GOT3 (cell line): ENCODE results near the gene PLEKHA5.
"Not testable (repeated sequence)": the region's sequence is repeated elsewhere in the genome, so short reads cannot be mapped to it uniquely, and the experiment has no call there.

ENCODE experiments used
- DNase-seq: peaks from one replicate; lab custom pipeline; 2025; ENCODE audit warnings: mixed read lengths; lab: John Stamatoyannopoulos, UW

Gene PLEKHA5

DNA sequence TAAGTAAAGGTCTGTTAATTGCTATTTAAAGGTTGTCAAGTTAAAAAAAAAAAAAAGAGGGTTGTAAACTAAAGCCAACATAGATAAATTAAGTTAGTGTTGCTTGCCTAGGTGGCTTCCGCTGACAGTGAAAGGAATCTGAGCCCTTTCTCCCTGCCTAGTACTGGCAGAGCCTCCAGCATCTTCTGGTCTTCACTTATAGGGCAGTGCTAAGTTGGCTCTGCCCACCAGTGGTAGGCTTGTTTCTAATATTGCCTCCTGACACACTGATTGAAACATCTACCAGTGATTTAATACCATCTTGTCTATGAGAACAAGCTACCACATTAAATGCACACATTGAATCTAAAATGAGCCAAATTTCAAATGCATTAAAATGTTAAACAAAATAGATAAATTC lies 39.7 kb downstream of the PLEKHA5 start:
- no peak for DNase-seq

DNA sequence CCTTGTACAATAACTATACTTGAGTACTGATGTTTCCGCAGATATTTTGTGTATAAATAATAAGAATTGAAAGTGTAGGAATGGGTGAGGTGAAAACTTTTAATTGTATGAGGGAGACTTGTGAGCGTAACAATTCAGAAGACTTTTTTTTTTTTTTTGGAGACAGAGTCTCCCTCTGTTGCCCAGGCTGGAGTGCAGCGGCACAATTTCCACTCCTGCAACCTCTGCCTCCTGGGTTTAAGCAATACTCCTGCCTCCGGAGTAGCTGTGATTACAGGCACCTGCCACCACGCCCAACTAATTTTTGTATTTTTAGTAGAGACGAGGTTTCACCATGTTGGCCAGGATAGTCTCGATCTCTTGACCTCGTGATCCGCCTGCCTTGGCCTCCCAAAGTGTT lies 40.8 kb downstream of the PLEKHA5 start:
- DNase-seq, result not testable (repeated sequence)

DNA sequence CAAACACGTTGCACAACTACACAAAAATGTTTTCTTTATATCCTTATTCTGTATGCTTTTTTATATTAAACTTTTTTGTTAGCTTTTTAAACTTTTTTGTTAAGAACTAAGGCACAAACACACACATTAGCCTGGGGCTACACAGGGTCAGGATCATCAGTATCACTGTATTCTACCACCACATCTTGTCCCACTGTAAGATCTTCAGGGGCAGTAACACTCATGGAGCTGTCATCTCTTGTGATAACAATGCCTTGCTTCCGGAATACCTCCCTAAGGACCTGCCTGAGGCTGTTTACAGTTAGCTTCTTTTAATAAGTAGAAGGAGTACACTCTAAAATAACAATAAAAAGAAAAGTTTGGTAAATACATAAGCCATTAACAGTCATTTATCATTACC lies 42.2 kb downstream of the PLEKHA5 start:
- DNase-seq, result no peak

DNA sequence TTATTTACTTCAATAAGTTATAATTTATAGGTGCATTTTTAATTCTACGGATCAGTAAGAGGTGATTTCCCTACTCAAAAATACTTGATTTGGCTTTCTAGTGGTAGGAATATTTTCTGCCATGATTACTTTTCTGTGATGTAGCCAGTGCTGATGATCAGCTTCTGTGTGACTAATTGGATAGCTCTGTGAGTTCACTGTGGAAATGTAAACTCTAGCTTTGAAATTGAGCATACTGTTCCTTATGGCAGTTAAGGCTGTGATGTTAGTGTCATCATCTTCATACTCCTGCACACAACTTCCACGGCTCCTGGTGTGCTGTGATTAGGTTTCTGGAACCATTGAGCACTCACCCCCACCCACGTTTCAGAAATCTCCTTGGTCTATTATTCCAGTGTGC lies 48.2 kb downstream of the PLEKHA5 start:
- DNase-seq, result no peak

DNA sequence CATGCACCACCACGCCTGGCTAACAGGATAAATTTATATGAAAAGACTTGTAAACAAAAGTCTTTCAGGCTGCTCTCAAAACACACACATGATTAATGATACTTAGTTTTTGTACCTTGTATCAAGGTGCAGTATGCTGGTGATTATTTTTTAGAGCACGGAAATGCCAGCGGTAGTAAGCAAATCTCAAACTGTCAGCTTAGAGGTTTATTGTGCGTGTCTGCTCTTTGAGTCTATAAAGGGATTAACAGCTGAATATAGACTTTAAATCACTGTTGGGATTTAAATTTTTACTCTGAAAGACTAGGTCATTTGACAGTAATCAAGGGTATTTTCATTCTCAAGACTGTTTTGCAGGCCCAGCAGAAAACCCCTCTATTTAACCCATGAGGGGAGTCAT lies 50.5 kb downstream of the PLEKHA5 start:
- no peak for DNase-seq

DNA sequence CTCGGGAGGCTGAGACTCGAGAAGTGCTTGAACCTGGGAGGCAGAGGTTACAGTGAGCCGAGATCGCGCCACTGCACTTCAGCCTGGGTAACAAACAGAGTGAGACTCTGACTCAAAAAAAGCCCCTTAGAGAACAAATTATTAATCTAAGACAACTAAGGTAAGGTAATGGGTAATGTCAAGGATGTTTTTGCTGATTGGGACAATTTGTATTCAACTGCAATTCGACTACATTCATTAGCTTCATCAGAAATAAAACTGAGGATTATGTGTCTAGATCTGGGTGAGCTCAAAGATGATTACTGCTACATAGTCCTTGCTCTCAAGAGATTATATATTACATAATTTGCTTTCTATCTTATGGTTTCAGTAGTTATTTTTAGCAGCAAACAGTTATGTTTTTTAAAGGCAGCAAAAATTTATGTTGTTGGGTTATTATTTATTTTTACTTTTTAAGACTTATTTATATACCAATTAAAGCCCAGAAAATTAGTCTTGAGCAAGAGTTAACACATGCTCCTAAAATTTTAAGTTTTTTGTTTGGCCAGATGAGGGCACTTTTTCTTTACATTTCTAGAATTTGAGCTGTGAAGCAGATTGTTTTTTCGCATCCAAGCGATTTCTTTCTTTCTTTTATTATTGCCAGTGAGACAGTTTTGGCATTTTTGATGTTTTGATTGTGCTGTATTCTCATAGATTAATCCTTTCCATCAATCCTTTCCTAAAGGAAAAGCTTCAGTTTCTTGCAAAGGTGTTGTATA lies 52.3 kb downstream of the PLEKHA5 start:
- DNase-seq, result no peak

DNA sequence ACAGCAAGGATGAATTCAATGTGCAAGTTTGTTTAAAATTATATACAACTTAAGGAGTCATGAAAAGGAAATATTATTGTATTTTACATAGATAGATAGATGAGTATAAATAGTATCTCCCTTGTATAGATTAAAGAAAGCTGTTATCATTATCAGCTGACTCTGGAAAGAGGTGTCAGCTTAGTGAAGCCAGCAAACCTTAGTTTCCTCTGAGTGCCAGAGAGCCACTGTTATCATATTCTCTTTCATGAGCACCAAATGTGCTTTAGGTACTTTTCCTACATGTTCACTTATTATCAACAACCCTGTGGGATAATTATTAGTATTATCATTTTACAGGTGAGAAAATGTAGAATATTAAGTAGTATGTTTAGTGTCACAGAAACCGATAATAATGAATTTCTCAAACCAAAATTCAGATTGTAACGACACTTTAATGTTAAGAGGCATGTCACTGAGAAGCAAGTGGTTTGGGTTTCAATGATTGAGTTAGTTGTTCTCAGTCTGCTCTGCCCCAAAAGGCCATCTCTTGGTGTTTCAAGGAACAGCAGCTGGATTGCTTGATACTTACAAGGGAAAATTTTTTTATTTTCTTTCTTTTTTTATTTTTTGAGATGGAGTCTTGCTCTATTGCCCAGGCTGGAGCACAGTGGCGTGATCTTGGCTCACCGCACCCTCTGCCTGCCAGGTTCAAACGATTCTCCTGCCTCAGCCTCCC lies 53.7 kb downstream of the PLEKHA5 start:
- DNase-seq, result no peak

DNA sequence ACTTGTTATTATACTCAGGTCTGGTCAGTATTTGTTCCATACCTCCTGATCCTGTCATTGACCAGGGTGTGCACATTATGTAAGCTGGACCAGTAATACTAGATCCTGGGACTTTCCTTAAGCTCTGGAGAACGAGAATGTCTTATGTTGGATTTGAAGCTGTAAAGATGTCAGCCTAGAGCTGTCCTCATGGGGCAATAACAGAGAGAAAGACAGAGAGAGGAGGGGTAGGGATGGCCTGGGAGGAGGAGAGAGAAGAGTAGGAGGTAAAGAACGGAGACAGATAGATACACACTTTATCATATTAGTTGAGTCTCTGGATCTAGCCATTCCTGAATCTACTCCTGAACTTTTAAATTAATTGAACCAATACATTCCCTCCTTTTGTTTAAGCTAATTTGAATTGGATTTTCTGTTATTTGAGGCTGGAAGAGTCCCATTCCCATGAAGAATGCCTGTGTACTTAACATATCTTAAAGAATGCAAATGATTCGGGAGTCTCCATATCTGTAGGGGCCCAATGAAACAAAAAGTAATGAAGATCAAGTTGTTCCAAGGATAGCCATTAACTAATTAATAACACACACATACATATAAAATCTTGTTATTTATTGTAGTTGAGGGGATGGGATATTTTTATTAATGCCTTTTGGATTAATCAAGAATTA lies 55.9 kb downstream of the PLEKHA5 start:
- DNase-seq, result no peak

DNA sequence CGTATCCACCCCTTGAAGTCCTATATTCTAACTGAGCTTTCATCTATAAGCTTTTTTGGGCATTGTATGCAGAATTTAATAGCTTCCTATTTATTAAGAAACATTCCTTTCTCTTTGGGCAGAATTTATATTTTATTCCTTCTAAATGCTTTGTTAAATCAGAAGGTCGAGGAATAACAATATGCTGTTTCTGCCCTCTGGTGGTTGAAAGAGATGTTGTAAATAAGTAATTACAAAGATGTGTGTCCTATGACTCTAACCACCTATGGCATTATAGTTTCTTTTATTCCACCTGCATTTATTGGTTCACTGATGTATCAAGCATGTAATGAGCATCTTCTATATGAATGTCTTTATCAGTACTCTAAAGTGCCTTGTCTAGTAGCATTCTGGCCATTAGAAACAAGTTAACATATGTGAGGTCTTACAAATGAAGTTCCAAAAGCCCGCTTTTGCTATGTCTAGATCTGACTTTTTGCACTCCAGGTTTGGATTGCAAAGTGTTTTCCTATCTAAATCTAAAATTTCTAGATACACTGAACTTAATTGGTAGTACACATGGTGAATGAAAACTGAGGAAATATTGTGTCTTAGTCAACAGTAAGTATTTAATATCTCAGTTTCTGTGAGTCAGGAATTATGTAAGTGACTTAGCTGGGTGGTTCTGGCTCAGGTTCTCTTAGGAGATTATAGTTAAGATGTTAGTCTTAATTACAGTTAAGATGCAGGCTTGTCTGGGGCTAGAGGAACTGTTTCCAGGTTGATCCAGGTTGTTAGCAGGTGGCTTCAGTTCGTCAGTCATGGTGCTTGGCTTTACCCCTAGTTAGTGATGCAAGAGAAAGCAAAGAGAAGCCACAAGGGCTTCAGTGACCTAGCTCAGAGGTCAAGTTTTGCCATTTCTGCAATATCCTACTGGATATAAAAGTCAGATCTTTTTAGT lies 57.5 kb downstream of the PLEKHA5 start:
- no peak for DNase-seq

DNA sequence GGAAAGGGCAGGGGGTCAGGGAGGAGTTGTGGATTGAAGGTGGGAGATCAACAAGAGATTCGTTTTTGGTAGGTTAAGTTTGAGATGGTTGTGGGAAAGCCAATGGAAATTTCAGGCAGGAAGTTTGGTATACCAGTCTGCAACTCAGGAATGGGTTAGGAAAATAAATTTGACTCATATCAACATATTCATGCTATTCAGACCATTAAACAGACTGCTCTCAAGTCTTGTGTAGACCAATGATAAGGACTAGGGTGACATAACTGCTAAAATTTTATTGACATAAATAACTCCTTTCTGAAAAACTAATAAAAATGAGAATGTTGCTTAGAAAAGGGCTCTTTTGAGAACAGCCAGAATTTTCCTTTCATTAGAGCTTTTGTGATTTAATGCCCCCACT lies 60.0 kb downstream of the PLEKHA5 start:
- DNase-seq, result no peak

DNA sequence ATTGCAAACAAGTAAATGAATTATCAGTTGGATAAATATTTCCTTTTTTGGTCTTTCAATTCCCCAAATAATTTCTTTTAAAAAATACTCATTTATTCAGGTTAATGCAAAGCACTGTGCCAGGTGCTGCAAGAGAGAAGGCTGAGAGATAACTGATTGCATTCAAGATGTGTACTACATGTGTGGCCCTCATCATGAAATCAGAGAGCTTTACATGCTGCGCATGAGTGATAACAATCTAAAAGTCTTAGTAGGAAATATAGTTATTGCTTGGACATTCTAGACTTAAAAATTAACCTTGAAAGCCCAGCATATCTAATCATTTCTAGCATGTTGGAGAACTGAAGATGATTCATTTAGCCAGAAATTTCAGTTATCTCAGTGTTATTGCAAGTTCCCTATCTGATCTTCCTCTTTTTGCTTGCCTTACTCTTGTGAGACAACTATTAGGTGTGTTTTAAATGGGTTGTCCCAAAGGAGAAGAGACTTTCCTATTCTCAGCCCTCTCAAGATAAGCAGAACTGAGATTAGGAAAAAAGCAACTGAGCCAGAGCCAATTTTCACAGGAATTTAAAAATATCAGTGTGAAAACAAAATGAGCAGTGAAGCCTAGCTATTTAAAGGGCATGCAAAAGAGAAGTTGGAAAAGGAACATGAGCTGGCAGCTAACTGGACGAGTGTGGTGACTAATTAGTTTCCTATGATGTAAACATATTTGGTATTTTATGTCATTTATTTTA lies 60.9 kb downstream of the PLEKHA5 start:
- DNase-seq, result no peak

DNA sequence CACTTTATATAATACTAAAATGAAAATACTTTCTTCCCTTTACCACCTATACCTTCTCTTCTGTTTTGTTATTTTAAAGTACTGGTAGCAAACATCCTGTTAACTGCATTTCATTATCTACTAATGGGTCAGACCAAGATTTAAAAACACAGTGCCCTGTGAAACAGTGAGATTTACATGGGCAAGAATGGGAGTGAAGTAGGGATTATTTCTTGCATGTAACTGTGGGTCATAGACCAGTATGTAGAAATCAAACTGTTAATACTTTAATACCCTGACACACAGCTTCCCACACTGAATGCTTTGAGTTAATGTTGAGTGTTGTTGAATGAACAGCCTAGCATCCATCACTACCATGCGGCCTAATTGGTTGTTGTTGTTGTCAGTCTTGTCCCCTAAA lies 61.6 kb downstream of the PLEKHA5 start:
- no peak for DNase-seq

DNA sequence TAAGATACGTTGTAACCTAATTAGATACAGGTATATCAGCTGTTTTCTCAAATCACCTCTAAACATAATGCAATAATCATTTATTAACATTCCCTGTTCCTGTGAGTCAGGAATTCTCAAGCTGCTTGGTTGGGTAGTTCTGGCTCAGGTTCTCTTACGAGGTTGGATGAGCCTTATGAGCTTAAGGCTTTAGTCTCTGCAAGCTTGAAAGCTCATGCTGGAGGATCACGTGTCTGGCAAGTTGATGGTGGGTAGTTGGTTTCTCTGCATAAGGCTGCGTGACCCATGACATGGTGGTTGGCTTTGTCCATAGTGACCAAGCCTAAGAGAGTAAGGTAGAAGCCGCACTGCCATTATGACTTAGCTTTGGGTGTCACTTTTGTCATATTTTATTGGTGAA lies 62.0 kb downstream of the PLEKHA5 start:
- no peak for DNase-seq

DNA sequence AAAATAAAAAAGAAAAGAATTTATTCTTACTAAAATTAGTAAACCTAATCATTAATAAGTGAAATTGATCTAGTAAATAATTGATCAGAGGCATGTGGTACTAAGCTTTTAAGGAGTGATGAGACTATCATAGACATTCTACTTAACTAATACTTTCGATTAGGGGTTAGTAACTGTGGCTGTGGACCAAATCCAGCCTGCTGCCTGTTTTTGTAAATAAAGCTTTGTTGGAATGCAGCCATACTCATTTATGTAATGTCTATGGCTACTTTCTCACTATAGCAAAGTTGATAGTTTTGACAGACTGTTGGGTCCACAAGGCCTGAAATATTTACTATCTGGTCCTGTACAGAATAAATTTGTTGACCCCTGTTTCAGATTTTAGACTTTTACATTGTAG lies 63.2 kb downstream of the PLEKHA5 start:
- DNase-seq, result no peak

DNA sequence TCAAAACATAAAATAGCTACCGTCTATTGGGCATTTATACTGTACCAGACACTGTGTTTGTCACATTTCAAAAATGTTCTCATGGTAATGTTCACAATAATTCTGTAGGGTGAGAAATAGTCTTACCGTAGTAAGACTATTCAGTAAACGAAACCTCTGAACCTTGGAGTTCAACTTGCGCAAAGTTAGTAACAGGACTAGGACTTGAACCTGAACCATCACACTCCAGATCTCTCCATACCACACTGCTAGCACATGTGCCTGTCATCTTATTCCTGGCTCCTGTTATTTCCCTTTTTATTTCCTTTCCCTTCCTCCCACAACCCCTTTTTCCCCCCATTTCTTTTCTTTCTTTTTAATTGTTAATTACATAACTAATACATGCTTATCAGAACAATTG lies 65.4 kb downstream of the PLEKHA5 start:
- no peak for DNase-seq

DNA sequence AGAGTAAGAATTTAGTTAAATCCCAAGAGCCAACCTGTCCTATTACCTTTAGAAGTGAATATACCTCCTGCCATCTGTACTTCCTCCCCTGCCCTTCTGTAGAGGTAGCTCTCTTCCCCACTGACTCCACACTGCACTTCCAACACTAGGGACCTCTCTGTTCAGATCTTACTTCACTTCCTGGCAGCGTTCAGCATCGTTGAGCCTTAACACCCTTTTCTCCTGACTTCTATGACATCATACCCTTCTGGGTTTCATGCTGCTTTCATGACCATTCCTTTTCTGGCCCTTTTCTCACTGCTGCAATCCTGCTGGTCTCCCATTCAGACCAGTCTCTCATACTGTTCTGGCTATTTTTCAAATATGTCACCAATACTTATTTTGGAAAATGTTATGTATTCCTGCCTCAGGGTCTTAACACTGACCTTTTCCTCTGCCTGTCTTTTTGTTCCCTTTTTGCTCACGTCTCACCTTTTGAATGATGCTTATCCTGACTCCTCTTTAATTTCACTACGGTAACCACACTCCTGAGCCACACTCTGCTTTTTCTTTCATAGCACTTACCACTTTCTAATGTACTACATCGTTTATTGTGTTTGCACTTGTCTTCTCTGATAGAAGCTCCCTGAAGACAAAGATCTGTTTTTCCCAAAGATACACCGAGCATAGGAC lies 67.6 kb downstream of the PLEKHA5 start:
- DNase-seq, result no peak

DNA sequence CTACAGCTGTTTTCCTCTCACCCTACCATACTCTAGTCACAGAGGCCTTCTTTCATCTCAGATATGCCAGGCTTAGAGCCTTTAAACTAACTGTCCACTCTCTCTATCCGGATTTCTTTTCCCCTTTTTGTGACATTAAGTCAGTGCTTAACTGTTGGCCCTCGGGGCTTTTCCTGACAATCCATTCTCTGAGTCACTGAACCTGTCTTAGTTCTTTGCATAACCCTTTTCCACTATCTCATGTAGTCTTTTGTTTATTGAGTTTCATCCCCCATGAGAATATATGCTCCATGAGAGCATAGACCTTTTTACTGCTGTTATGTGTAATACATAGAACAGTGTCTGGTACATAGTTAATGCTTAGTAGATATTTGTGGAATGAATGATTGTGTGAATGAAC lies 68.7 kb downstream of the PLEKHA5 start:
- DNase-seq, result no peak

DNA sequence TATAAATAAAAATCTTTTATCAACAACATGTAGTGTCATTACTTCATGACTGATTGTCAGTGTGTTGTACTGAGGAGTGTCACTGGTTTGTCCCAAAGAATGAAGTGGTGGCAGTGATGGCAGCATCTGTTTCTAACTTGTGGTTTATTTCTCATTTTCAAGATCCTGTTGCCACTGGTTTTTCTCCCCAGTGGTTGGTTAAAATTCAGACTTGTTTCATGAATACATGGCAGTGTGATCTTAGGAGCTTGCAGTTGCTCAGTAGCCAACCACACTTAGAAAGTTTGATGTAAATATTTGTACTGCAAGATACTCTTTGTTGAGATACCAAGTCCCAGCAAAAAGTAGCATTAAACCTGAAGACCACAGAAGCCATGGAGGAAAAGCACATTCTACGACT lies 69.8 kb downstream of the PLEKHA5 start:
- DNase-seq, result no peak

DNA sequence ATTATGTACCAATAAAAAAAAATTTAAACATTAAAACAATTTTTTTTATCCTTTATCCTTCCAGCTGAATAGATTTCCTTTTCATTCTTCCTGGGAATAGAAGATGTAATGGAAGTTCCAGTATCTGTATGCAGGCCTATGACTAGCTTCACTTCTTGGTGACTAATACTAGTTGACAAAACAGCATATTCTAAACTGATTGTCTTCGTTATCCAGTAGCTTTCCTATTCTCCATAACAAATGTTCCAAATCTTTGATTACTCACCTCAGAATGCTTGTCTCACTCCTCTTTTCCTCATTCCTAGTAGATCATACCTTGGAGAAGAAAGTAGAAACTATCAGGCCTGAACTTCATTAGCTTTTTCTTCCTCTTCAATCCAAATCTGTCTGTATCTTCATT lies 70.7 kb downstream of the PLEKHA5 start:
- no peak for DNase-seq

DNA sequence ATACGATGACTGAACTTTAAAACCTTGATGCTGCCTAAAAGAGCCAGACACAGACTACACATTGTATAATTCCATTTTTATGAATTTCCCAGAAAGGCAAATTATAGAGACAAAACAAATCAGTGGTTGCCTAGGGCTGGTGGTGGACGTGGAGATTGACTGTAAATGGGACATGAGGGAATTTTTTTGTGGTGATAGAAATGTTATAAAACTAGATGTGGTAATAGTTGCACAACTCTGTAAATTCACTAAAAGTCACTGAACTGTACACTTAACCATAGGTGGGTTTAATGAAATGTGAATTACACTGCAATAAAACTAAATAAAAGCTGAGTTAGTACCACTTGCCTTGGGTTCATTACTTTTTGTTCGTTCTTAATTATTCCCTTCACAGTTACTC lies 72.1 kb downstream of the PLEKHA5 start:
- DNase-seq, result no peak

DNA sequence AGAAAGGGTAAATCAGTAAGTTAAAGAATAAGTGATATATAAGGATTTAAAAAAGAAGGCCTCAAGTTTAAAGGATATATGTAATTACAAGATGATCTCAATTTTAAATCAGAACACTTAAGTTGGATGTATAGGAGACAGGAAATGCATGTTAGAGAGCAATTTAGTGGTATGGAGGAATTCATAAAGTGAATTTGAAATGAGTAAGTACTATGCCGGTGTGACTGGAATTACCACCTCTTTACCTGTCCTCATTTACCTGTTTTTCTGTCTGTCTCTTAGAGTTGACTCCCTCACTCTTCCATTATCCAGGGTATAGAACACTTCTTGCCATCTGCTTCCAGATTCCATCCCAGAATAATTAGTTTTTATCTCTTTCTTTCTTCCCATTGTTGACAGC lies 73.5 kb downstream of the PLEKHA5 start:
- no peak for DNase-seq
